OCI-LY3 (cell line): ENCODE measurements around the gene DEDD2.

Experiments used
- CTCF ChIP-seq: fragments of 200-600, 300-600 bp; sonication (generic); IDR thresholded peaks from 2 replicates; pipeline ENCODE4 v1.5.1; 2014; ENCODE audit warnings: antibody characterized with exemption, low read length, low read depth
- EZH2phosphoT487 ChIP-seq: fragments of 200-600 bp; shearing (Covaris generic); IDR thresholded peaks from 2 replicates; pipeline ENCODE4 v1.6.1; 2018; ENCODE audit warnings: antibody characterized with exemption, mixed run types, low read depth

GRCh38 chr19:42168206-42168605 lies 49.3 kb downstream of the DEDD2 start:
- TF ChIP-seq CTCF, result no peak
- no peak for TF ChIP-seq EZH2phosphoT487
